22Rv1 (cell line): ENCODE results near the gene LRMDA.

Experiments
- H3K27ac ChIP-seq: fragments of 450-650 bp; 2 replicates; pipeline ENCODE4 v1.5.1; 2017
- ZFX ChIP-seq: fragments of 450-650 bp; IDR thresholded peaks from 2 replicates; pipeline ENCODE4 v1.6.1; 2017; ENCODE audit warnings: antibody characterized with exemption, borderline replicate concordance
- TF ChIP-seq, protein P1 (sequence below): fragments of 450-650 bp; IDR thresholded peaks from 2 replicates; pipeline ENCODE4 v1.5.1; 2017; ENCODE audit warnings: mild to moderate bottlenecking

The LRMDA gene

DNA sequence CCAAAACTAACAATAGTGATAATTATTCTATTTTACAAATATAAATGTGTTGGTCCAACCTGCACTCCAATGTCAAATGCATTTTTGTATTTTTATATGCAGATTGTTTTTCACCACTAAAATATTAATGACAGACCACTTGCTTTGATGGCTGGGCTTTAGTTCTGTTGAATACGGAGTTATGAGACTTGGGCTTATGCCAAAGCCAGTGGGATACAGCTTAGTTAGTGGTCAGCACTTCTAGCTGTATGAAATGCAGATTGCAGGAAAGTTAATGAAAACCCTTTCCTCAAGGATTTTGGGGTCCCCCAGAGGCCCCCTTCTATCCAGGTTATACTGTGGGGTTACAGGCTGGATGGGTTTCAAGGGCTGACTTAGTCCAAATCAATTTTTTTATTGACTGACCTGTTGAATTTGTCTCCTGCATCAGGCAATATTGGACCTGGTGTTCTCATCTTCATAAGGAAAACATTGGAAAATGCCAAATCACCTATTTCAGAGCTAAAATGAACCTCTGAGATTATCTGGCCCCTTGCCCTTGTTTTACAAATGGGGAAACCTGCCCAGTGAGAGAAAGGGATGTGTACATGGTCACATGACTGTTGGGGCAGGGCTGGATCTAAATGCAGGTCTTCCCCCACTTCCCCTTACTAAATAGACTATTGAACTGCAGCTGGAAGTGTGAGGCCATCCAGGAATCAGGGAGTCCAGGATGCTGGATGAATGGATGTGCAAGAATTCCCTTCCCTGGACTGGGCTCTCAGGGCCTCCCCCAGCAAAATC, 1120.9 kb downstream of the LRMDA start:
- TF ChIP-seq, protein P1, sequence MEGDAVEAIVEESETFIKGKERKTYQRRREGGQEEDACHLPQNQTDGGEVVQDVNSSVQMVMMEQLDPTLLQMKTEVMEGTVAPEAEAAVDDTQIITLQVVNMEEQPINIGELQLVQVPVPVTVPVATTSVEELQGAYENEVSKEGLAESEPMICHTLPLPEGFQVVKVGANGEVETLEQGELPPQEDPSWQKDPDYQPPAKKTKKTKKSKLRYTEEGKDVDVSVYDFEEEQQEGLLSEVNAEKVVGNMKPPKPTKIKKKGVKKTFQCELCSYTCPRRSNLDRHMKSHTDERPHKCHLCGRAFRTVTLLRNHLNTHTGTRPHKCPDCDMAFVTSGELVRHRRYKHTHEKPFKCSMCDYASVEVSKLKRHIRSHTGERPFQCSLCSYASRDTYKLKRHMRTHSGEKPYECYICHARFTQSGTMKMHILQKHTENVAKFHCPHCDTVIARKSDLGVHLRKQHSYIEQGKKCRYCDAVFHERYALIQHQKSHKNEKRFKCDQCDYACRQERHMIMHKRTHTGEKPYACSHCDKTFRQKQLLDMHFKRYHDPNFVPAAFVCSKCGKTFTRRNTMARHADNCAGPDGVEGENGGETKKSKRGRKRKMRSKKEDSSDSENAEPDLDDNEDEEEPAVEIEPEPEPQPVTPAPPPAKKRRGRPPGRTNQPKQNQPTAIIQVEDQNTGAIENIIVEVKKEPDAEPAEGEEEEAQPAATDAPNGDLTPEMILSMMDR: no peak
- TF ChIP-seq ZFX: no peak
- H3K27ac ChIP-seq: no peak overlapping the region

DNA sequence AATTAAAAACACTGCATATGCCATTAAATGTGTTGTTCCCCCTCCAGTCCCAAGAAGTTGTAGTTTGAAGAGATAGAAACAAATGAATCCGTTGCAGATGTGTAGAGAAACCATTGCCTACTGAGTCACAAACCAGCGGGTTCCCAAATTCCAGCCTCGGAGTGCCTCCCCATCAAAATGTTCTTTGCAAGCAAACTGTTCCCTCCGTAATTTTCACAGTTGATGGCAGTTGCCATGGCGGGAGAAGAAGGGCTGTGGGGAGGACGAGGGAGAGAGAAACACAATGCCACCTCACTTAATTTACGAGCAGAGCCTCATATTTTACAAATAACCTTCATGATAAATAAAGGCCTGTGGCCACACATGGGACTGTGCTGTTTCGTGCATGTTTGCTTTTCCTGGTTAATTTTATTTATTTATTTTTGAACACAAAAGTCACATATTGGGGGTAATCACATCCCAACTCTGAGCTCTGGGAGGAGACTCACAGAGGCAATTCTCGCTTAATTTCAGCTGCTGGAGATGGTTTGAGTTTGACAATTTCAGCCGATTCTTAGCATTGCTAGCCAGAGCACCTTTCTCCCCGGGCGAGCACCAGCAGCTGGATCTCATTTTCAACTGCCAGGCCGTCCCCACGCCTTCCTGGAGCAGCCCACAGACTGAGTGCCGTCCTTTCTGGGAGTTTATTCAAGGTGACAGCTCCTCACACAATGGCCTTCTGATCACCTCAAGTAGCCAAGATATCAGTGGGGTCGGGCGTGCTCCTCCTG, 1122.0 kb downstream of the LRMDA start:
- no peak for TF ChIP-seq ZFX
- TF ChIP-seq, protein P1: no peak

DNA sequence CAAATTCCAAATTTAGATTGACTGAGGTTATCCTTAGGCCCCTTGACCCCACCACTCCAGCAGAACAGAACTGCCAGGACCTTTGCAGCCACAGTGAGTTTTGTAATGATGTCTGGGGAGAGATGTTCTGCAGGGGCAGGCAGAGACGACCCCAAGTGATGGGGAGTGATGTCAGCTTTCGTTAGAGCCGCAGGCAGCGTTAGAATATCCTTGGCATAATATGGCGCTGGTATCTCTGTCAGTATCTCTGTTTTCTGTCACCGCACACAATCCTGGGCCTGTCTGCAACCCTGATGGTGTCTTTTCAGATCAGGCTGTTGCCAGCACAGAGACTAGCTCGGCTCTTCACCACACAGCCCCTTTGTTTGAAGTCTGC, 1122.6 kb downstream of the LRMDA start:
- no peak for TF ChIP-seq ZFX
- TF ChIP-seq, protein P1: no peak
- no peak overlapping the region for H3K27ac ChIP-seq

More for the DNA sequence above, 1122.0 kb downstream of the LRMDA start:
- no peak overlapping the region for H3K27ac ChIP-seq

DNA sequence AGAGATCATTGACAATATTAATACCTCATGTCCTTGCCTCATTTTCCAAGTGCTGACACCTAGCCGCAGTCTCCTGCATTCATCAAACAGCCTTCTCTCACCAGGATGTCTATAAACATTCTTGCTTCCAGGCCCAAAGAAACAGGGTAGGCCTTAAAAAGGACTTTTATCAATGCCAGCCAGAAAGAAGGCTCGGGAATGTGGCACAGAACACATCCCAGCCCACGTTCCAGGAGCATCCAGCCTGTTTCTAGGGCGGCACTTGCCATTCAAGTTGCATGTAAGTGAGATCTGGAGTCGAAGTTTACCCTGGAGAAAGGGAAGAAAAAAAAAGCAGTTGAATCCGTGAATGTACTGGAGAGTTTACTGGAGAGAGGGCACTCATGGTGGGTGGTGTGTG, 1123.1 kb downstream of the LRMDA start:
- H3K27ac ChIP-seq: no peak overlapping the region
- TF ChIP-seq ZFX: no peak
- TF ChIP-seq, protein P1: no peak

DNA sequence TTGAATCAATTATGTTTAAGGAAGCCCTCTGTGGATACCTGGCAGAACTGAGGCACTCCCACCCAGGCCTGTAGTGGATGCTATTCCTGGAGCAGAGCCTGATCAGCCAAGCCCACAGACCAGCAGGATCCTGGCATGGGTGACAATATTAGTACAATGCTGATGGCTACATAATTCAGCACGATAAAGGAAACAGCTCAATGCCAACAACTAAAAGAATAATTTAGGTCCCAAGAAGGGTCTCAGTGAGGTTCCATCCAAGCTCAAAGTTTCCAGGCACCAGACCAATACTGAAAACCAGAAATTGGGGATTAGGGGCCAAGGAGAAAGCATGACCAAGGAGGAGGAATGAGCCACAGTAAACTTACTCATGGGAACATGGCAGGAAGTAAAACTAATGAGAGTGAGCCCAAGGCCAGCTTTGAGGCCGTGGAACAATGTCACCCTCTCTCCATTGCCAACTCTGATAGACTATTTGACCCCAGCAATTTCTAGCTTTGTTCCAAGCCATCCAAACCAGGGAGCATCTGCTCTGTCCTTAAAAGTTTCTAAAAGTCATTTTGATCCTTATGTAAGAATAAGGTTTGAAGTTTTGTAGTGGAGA, 1123.7 kb downstream of the LRMDA start:
- TF ChIP-seq ZFX: no peak
- TF ChIP-seq, protein P1: no peak
- no peak overlapping the region for H3K27ac ChIP-seq

DNA sequence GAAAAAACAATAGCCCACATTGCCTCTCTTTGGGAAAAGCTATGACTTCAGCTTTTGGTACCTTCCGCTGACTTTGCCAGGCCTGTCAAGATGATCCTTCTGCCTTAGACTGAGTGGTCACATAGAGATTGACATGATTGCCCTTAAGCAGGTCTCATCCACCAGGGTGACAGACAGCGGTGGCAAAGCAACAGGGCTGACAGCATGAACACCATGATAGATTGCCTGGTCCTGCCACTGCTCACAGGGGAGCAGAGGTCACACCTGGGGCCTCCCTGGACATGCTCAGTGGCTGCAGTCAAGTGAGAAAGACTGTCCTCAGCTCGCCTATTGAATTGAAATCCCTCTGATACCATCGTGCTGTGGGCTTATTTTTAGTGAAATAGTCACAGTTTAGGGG, 1125.9 kb downstream of the LRMDA start:
- no peak for TF ChIP-seq ZFX
- TF ChIP-seq, protein P1: no peak
- H3K27ac ChIP-seq: no peak overlapping the region
